IPS DF 6.9 (cell line): Measurements from ENCODE around the gene TRMT6.

Source experiments
- DNase-seq: peaks from one replicate; pipeline ENCODE4 v3.0.0-alpha.2; 2013; ENCODE audit warnings: low read depth, low spot score
- H3K27ac ChIP-seq: one replicate; pipeline ENCODE4 v1.5.1; 2013; ENCODE audit warnings: low read length, control low read depth
- H3K27me3 ChIP-seq: 2 replicates; pipeline ENCODE4 v1.6.1; 2013; ENCODE audit warnings: mild to moderate bottlenecking, low read length; ENCODE audit not compliant: control insufficient read depth, insufficient read depth
- H3K36me3 ChIP-seq: 2 replicates; pipeline ENCODE4 v1.6.1; 2013; ENCODE audit warnings: low read length; ENCODE audit not compliant: control insufficient read depth, insufficient read depth
- H3K4me1 ChIP-seq: 2 replicates; pipeline ENCODE4 v1.6.1; 2013; ENCODE audit warnings: low read length; ENCODE audit not compliant: control insufficient read depth, insufficient read depth
- H3K4me3 ChIP-seq: 2 replicates; pipeline ENCODE4 v1.5.1; 2013; ENCODE audit warnings: mild to moderate bottlenecking, low read length
- H3K9me3 ChIP-seq: 2 replicates; pipeline ENCODE4 v1.6.1; 2013; ENCODE audit warnings: low read length, inconsistent platforms; ENCODE audit not compliant: control insufficient read depth, insufficient read depth
- WGBS: extraction: QIAGEN DNeasy Blood & Tissue Kit; methylation state at CpG from one replicate; pipeline ENCODE4 v1.1.7; 2013; ENCODE audit warnings: mixed read lengths, missing lambda C conversion rate; ENCODE audit not compliant: insufficient read length, insufficient coverage; 5-methylcytosine and 5-hydroxymethylcytosine counted together

The TRMT6 gene

DNA sequence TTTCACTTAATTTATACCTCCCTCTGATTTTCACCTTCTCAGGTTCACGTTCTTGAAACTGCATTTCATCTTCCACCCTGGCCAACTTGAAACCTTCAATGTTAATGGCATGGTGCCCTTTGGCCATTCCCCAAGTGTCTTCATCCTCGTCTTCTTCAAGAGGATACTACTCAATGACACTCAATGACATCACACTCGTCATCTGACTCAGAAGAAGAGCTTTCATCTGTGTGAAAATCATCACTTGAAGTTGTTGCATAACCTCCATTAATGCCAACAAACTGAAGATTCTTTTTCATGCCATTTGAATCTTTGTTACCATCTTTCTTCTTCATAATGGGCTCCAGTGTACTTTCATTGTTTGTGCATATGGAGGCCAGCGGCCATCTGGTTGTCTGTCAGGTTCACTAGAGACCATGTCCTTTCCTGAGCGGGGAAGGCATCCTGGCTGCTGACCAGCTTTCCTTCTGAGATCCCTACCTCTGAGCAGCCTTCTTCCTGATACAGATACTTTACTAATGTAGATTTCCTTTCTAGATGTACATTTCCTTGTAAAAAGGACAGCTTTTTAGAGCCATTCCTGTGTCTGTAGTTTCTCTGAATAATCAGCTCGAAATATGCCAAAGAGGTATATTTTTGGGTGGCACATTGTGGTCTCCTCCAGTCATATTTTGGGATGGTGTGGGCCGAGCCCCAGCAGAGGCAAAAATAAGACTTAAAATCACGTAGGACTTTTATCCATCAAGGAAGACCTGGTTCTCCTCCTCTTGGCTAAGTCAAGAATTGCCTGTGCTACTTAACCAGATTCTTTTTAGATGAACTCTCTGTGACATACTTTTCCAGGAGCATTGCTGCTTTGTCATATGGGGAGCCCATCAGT lies 21.3 kb downstream of the TRMT6 start:
- WGBS: no CpG with 5 or more reads among the region's 8 CpGs
- H3K27ac ChIP-seq: no peak overlapping the region
- H3K27me3 ChIP-seq: no peaks in the 10 kb centered on the region
- H3K36me3 ChIP-seq: no peaks in the 10 kb centered on the region
- H3K4me1 ChIP-seq: no peaks in the 10 kb centered on the region
- H3K4me3 ChIP-seq: no peak overlapping the region
- no peak for DNase-seq
- H3K9me3 ChIP-seq: no peaks in the 10 kb centered on the region

DNA sequence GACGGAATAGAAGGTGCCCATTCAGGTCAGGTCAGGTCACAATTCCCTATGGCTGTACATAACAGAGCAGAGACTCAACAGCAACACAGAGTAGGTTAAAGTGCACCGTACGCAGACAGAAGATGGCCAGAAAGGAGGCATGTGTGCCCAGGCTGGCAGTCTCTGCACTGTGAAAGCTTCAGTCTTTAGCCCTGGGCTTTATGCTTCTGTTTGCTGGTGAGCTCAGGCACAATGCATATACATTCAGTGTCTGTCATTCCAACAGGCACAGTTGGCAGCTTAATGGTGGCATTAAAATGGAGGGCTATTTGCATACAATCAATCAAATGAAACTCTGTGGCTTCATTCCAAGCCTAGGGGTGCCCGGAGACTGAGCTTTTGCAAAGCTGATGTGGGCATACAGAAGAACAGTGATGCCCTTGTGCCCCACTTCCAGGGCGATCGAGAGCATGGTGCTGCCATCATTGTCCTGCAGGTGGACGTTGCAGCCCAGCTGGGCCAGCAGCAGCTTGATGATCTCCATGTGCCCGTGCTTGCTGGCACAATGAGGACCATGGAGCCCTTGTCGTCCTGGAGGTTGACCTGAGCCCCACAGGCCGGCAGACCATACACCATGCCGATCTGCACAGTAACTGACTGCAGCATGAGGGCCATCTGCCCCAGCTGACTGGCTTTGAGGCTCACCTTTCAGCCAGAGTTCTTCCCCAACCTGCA lies 22.4 kb downstream of the TRMT6 start:
- Histone ChIP-seq H3K4me1 (no peaks in the 10 kb centered on the region), H3K9me3 (no peaks in the 10 kb centered on the region), H3K27me3 (no peaks in the 10 kb centered on the region), H3K4me3 (no peak overlapping the region), H3K36me3 (no peaks in the 10 kb centered on the region), H3K27ac (no peak overlapping the region)
- DNase-seq: no peak
- WGBS: no CpG with 5 or more reads among the region's 11 CpGs

DNA sequence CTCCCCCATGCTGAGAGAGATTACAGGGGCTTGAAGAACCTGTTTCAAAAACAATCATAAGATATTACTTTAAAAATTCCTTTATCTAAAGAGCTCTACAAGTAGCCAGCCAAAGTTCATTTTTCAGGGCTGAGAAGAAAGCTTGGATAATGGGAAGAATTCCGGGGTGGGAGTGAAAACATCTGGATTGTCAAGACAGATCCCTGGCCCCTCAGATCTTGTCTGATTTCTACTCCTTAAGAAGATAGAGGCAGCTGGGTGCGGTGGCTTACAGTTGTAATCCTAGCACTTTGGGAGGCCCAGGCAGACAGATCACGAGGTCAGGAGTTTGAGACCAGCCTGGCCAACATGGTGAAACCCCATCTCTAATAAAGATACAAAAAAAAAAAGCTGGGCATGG lies 24.8 kb downstream of the TRMT6 start:
- Histone ChIP-seq H3K4me1 (no peaks in the 10 kb centered on the region), H3K9me3 (no peaks in the 10 kb centered on the region), H3K27ac (no peak overlapping the region), H3K27me3 (no peaks in the 10 kb centered on the region), H3K4me3 (no peak overlapping the region), H3K36me3 (no peaks in the 10 kb centered on the region)
- WGBS: no CpG with 5 or more reads among the region's 3 CpGs
- no peak for DNase-seq

DNA sequence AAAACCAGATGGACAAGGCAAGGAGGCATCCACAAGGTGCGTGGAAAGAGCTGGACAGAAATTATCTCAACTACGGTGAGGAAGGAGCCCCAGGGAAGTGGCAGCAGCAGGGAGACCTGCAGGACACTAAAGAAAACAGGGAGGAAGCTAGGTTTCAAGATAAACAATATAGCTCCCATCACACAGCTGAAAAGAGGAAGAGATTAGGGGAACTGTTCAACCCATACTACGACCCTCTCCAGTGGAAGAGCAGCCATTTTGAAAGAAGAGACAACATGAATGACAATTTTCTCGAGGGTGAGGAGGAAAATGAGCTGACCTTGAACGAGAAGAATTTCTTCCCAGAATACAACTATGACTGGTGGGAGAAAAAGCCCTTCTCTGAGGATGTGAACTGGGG lies 26.8 kb downstream of the TRMT6 start:
- Histone ChIP-seq H3K27me3 (no peaks in the 10 kb centered on the region), H3K4me1 (peaks cover 1% of the 10 kb centered on the region; the same call in 1 of the 2 replicates), H3K9me3 (no peaks in the 10 kb centered on the region), H3K27ac (no peak overlapping the region), H3K36me3 (no peaks in the 10 kb centered on the region), H3K4me3 (no peak overlapping the region)
- no CpG with 5 or more reads among the region's 5 CpGs for WGBS
- no peak for DNase-seq

DNA sequence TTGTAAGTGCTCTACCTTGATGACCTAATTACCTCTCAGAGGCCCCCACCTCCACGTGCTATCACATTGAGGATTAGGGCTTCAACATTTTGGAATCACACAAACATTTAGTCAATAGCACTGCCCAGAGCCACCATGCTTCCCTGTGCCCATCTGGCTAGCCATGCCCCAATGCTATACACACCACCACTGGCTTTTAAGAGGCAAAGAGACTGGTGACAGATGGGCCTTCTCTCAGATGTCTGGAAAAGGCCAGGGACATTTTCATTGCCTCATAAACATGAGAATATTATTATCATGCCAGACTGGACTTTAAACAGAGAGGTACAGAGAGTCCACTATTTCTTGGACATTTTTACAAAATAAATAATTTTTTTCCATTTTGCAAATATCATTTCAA lies 29.8 kb downstream of the TRMT6 start:
- no peaks in the 10 kb centered on the region for H3K36me3 ChIP-seq
- no peak overlapping the region for H3K4me3 ChIP-seq
- no CpG with 5 or more reads among the region's 1 CpG for WGBS
- no peak for DNase-seq
- no peaks in the 10 kb centered on the region for H3K9me3 ChIP-seq
- H3K4me1 ChIP-seq: peaks cover 1% of the 10 kb centered on the region; the same call in 1 of the 2 replicates
- no peak overlapping the region for H3K27ac ChIP-seq
- H3K27me3 ChIP-seq: no peaks in the 10 kb centered on the region

DNA sequence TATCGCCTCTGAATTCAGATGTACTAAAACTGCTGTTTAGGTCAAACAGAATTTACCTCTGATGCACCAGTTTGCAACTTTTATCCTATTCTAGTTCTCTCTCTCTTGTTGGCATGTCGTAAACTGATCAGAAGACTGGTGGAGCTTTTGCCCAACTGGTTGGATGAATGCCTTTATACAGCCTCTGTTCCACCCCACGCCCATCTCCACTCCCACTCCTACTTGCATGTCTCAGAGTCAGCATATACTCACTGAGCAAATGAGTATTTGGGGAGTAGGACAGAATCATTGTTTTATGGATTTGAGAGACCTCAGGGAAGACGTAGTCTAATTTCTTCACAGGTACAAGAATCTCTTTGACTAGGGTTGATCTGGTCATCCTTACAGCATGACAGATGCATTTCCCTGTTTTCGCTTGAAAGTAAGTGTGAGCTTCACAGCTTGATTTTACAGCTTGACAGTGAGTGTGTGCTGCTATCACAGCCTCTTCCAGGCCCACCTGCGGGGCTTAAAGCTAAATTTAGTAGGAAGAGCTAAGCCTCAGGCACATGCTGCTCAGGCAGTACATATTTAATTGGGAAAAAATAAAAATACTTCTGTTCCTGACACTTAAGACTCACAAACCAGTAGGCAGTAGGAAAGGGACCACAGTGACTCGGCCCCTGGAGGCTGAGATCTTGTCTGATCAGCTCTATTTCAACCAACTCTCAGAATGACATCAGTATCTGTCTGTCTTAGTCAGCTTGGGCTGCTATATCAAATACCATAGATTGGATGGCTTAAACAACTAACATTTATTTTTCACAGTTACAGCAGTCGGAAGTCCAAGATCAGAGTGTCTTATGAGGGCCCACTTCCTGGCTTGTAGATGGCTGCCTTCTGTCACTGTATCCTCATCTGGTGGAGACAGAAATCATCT lies 30.4 kb downstream of the TRMT6 start:
- H3K27me3 ChIP-seq: no peaks in the 10 kb centered on the region
- H3K36me3 ChIP-seq: no peaks in the 10 kb centered on the region
- WGBS: no CpG with 5 or more reads among the region's 8 CpGs
- H3K4me1 ChIP-seq: peaks cover 1% of the 10 kb centered on the region; the same call in 1 of the 2 replicates
- DNase-seq: no peak
- H3K4me3 ChIP-seq: no peak overlapping the region
- H3K27ac ChIP-seq: no peak overlapping the region
- H3K9me3 ChIP-seq: no peaks in the 10 kb centered on the region

DNA sequence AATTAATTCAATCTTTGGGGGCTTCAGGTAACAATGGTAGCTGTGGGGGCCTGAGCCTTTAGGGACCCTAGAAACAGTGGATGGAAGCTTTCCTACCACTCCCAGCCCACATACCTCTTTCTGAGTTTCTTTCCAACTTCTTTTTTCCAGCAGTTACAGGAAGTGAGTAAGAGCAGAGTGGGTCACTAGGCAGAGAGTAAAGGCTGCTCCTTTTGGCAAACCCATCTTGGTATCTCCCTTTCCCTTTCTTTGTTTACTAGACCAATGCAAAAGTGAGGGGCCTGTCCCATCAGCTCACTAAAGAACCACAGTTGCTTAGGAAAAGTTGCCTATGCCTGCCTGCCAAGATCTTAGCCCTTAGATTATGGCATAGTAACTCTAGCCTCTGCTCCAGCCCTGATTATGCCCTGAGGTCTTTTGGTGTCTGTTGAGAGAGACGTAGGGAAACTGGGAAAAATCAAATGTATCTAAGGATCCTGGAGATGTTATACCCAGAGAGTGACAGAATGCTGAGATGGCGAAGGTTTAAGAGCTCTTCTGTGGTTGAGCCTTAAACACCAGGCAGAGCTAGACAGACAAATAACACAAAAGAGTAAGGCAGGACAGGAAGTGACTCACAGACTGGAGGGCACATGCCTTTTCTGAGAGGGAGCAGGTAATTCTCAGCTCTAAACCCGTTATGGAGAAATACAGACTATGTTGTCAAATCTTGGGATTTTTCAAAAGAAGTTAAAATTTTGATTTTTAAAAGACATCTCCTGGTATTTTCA lies 31.3 kb downstream of the TRMT6 start:
- Histone ChIP-seq H3K27ac (no peak overlapping the region), H3K9me3 (no peaks in the 10 kb centered on the region), H3K36me3 (no peaks in the 10 kb centered on the region), H3K4me3 (no peak overlapping the region), H3K27me3 (no peaks in the 10 kb centered on the region), H3K4me1 (peaks cover 1% of the 10 kb centered on the region; the same call in 1 of the 2 replicates)
- no peak for DNase-seq
- WGBS: no CpG with 5 or more reads among the region's 3 CpGs

DNA sequence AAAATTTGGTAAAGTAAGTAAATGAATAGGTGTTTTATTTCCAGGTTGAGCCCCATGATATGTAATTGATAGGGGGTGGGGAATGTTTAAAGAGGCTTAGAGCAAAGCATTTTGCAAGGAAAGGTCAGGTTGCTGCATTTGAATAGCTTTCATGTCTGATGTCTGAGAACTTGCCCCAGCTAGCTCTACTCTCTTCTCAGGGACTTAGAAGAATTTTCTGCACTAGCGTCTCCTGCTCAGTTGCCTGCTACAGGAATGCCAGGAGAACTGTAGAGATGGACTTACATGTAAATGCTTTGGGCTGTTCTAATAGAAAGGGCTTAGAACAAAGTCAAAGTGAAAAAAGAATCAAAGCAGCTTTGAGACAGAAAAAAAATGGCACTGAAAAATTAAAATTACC lies 35.5 kb downstream of the TRMT6 start:
- Histone ChIP-seq H3K4me3 (no peak overlapping the region), H3K36me3 (no peaks in the 10 kb centered on the region), H3K4me1 (peaks cover 1% of the 10 kb centered on the region; the same call in 1 of the 2 replicates), H3K9me3 (no peaks in the 10 kb centered on the region), H3K27me3 (no peaks in the 10 kb centered on the region; the same call in 1 of the 2 replicates), H3K27ac (no peak overlapping the region)
- DNase-seq: no peak
- no CpG with 5 or more reads among the region's 1 CpG for WGBS

DNA sequence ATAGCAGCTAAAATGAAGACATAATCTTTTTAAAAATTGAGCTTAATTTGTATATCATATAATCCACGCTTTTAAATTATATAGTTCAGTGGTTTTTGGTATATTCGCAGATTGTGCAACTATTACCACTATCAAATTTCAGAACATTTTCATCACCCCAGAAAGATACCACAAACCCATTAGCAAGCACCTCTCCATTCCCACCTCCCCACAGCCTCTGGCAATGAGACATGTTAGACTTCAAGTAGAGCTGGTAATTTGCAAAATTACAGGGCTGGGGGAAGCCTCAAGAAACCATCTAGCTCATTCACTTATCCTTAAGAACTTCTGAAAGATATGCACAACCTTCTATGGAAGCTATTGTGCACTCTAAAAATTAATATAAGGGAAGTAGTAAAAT lies 37.2 kb downstream of the TRMT6 start:
- Histone ChIP-seq H3K27me3 (no peaks in the 10 kb centered on the region; the same call in 1 of the 2 replicates), H3K4me3 (no peak overlapping the region), H3K9me3 (no peaks in the 10 kb centered on the region), H3K36me3 (no peaks in the 10 kb centered on the region), H3K4me1 (no peaks in the 10 kb centered on the region), H3K27ac (no peak overlapping the region)
- no CpG with 5 or more reads among the region's 2 CpGs for WGBS
- DNase-seq: no peak
